ENCODE data around the gene CRYZL1. TPM values are rescaled to one million over a fixed set of nuclear protein-coding genes. Genes with fewer than 3 reads are reported as not detected.

CRYZL1 gene
- total RNA-seq, 4 donors from 2014 or later = 14.8 to 29.4 (median 24.4) TPM

GRCh38 chr21:33660406-33660805 is 18.9 kb upstream of the CRYZL1 start:
- Histone ChIP-seq H3K27me3 (no peaks in the 10 kb centered on the region), H3K9me3 (no peaks in the 10 kb centered on the region), H3K36me3 (no peaks in the 10 kb centered on the region), H3K4me1 (peaks cover 6 to 18% of the 10 kb centered on the region in 2 donors), H3K4me3 (no peak overlapping the region), H3K27ac (no peak overlapping the region)
- in situ Hi-C loops (cut with MboI; ENCODE audit: low sequenced_read_pairs in 4 of 4) = loop anchor here in 1 of 4 donors (25.0 kb wide), 1 partner anchor 227 kb away; no protein-coding TSS in a partner anchor
- no peak for TF ChIP-seq CTCF (IDR thresholded peaks at IDR 0.05 in 4 of 5, conservative IDR thresholded peaks at IDR 0.05 in 1 of 5)
- no peak for TF ChIP-seq POLR2A (IDR thresholded peaks at IDR 0.05)
- ATAC-seq = no peak
- no peak for DNase-seq
- intact Hi-C loops (cut with DNase I; ENCODE audit: low total_unique reads) = no loop called here

- Histone ChIP-seq H3K27ac (no peak overlapping the region), H3K4me1 (peaks cover 5 to 17% of the 10 kb centered on the region in 2 donors), H3K9me3 (no peaks in the 10 kb centered on the region), H3K36me3 (no peaks in the 10 kb centered on the region), H3K27me3 (no peaks in the 10 kb centered on the region), H3K4me3 (no peak overlapping the region)
- DNase-seq = no peak
- in situ Hi-C loops (cut with MboI; ENCODE audit: low sequenced_read_pairs in 4 of 4) = loop anchor here in 1 of 4 donors (25.0 kb wide), 1 partner anchor 228 kb away; no protein-coding TSS in a partner anchor
- TF ChIP-seq CTCF (IDR thresholded peaks at IDR 0.05 in 4 of 5, conservative IDR thresholded peaks at IDR 0.05 in 1 of 5) = no peak
- intact Hi-C loops (cut with DNase I; ENCODE audit: low total_unique reads) = no loop called here
- no peak for ATAC-seq
These were observed 18.0 kb upstream of the CRYZL1 start for GRCh38 chr21:33659568-33659949.

GRCh38 chr21:33658919-33659567 is 17.5 kb upstream of the CRYZL1 start:
- Histone ChIP-seq H3K27ac (no peak overlapping the region), H3K4me1 (peaks cover 5 to 17% of the 10 kb centered on the region in 2 donors), H3K4me3 (no peak overlapping the region), H3K27me3 (no peaks in the 10 kb centered on the region), H3K36me3 (no peaks in the 10 kb centered on the region), H3K9me3 (no peaks in the 10 kb centered on the region)
- in situ Hi-C loops (cut with MboI; ENCODE audit: low sequenced_read_pairs in 4 of 4) (loop anchor here in 1 of 4 donors (25.0 kb wide), 1 partner anchor 228 kb away; no protein-coding TSS in a partner anchor), intact Hi-C loops (cut with DNase I; ENCODE audit: low total_unique reads) (no loop called here)
- TF ChIP-seq POLR2A (IDR thresholded peaks at IDR 0.05) (no peak), CTCF (IDR thresholded peaks at IDR 0.05 in 4 of 5, conservative IDR thresholded peaks at IDR 0.05 in 1 of 5) (no peak)
- DNase-seq = no peak
- no peak for ATAC-seq

- Histone ChIP-seq H3K9me3 (no peaks in the 10 kb centered on the region), H3K4me1 (peaks cover 15 to 17% of the 10 kb centered on the region in 2 donors), H3K27ac (no peak overlapping the region), H3K36me3 (no peaks in the 10 kb centered on the region), H3K27me3 (no peaks in the 10 kb centered on the region), H3K4me3 (no peak overlapping the region)
- TF ChIP-seq CTCF (IDR thresholded peaks at IDR 0.05 in 4 of 5, conservative IDR thresholded peaks at IDR 0.05 in 1 of 5) = no peak
- DNase-seq (no peak), ATAC-seq (no peak)
- intact Hi-C loops (cut with DNase I; ENCODE audit: low total_unique reads) (no loop called here), in situ Hi-C loops (cut with MboI; ENCODE audit: low sequenced_read_pairs in 4 of 4) (loop anchor here in 1 of 4 donors (25.0 kb wide), 1 partner anchor 230 kb away; no protein-coding TSS in a partner anchor)
These were observed 15.7 kb upstream of the CRYZL1 start for GRCh38 chr21:33657124-33657820.
